K562 (cell line): ENCODE measurements around the gene ZG16B. TPM values are rescaled to one million over a fixed set of nuclear protein-coding genes. Genes with fewer than 3 reads are reported as not detected.

Experiments used
- ARID2 ChIP-seq: fragments of 450-650 bp; IDR thresholded peaks from 2 replicates; pipeline ENCODE4 v1.6.1; 2017; ENCODE audit warnings: antibody characterized with exemption, mild to moderate bottlenecking
- CREB1 ChIP-seq, 2 experiments: sonication (generic) in 1 of 2; formaldehyde crosslinking in 1 of 2; IDR thresholded peaks; 2 replicates each; pipeline versions ENCODE4 v1.6.1 to v1.8.0; 2012 to 2022; ENCODE audit warnings: inconsistent platforms in 1 of 2, mild to moderate bottlenecking in 1 of 2, missing genetic modification reagents in 1 of 2, moderate library complexity in 1 of 2
- CREBBP ChIP-seq: IDR thresholded peaks from one replicate; pipeline ENCODE4 v1.6.1; 2012; ENCODE audit warnings: low read depth, mild to moderate bottlenecking, control low read depth, inconsistent platforms, low read length
- DIDO1 ChIP-seq: fragments of 450-650 bp; IDR thresholded peaks from 2 replicates; pipeline ENCODE4 v1.6.1; 2016; ENCODE audit warnings: low read depth, missing biosample characterization, missing genetic modification characterization
- EGR1 ChIP-seq: fragments of 450-650 bp; conservative IDR thresholded peaks from 2 replicates; pipeline ENCODE4 v1.6.1; 2017; ENCODE audit warnings: mild to moderate bottlenecking
- ETV5 ChIP-seq: sonication (generic); formaldehyde crosslinking; IDR thresholded peaks from 2 replicates; pipeline ENCODE4 v1.4.0; 2020; ENCODE audit warnings: low read depth, mild to moderate bottlenecking, missing genetic modification reagents
- FOXK1 ChIP-seq: sonication (generic); formaldehyde crosslinking; IDR thresholded peaks from 2 replicates; pipeline ENCODE4 v1.8.0; 2022; ENCODE audit warnings: missing genetic modification reagents, mild to moderate bottlenecking, borderline replicate concordance
- FOXP1 ChIP-seq: sonication (generic); formaldehyde crosslinking; IDR thresholded peaks from 2 replicates; pipeline ENCODE4 v1.8.0; 2022; ENCODE audit warnings: mild to moderate bottlenecking, missing genetic modification reagents
- HLTF ChIP-seq: fragments of 450-650 bp; IDR thresholded peaks from 2 replicates; pipeline ENCODE4 v1.6.1; 2016
- JUND ChIP-seq, 2 experiments: IDR thresholded peaks; 2 replicates in 1 of 2; 3 replicates in 1 of 2; pipeline ENCODE4 v1.6.1; 2011; ENCODE audit warnings: borderline replicate concordance in 2 of 2, low read depth in 2 of 2, low read length in 2 of 2, improper control_type of control experiment in 1 of 2, missing biosample characterization in 1 of 2, missing genetic modification characterization in 1 of 2, missing genetic modification reagents in 1 of 2
- MAZ ChIP-seq, 2 experiments: fragments of 450-650 bp in 1 of 2; sonication (generic) in 1 of 2; formaldehyde crosslinking; IDR thresholded peaks in 1 of 2; conservative IDR thresholded peaks in 1 of 2; 2 replicates each; pipeline versions ENCODE4 v1.4.0 to v1.5.0; 2020; ENCODE audit warnings: mild to moderate bottlenecking in 1 of 2, missing genetic modification reagents in 1 of 2
- MTF1 ChIP-seq: fragments of 250-450 bp; sonication (Bioruptor Pico); IDR thresholded peaks from 2 replicates; pipeline ENCODE4 v1.9.0; 2021; ENCODE audit warnings: moderate library complexity, mild to moderate bottlenecking, inconsistent platforms, borderline replicate concordance
- SP1 ChIP-seq: sonication (generic); formaldehyde crosslinking; IDR thresholded peaks from 2 replicates; pipeline ENCODE4 v1.8.1; 2022; ENCODE audit warnings: mild to moderate bottlenecking, missing genetic modification reagents
- ZNF778 ChIP-seq: fragments of 450-650 bp; formaldehyde crosslinking; IDR thresholded peaks from 2 replicates; pipeline ENCODE4 v1.4.0; 2020; ENCODE audit warnings: mild to moderate bottlenecking, moderate library complexity
- ZNF780A ChIP-seq: fragments of 250-450 bp; sonication (Bioruptor Pico); IDR thresholded peaks from 2 replicates; pipeline ENCODE4 v1.5.0; 2021; ENCODE audit warnings: mild to moderate bottlenecking
- polyA plus RNA-seq, 8 experiments: library from polyadenylated mRNA; depleted of rRNA in 4 of 8; stranded (reverse) in 5 of 8; unstranded in 3 of 8; fragments of >200 nt; fragmentation: Nextera tagmentation in 2 of 8; fragmentation: Illumina TruSeq in 1 of 8; extraction: Ambion mirVana in 2 of 8; extraction: Trizol in 1 of 8; gene quantifications; 2 replicates each; pipeline versions ENCODE4 v1.2.1 to v1.2.3, GENCODE V29; 2011 to 2014; ENCODE audit warnings: inconsistent platforms in 1 of 8, missing spikeins in 1 of 8
- total RNA-seq, 7 experiments: library from RNA; depleted of rRNA in 6 of 7; stranded (reverse); fragments of >200 nt in 6 of 7; fragmentation: Illumina TruSeq in 2 of 7; extraction: Trizol in 2 of 7; gene quantifications; 2 replicates each; pipeline versions ENCODE4 v1.2.1 to v1.2.3, GENCODE V29; 2011 to 2021; ENCODE audit warnings: low replicate concordance in 1 of 7
- TF ChIP-seq, protein P1 (sequence below): sonication (generic); formaldehyde crosslinking; IDR thresholded peaks from 2 replicates; pipeline ENCODE4 v1.8.0; 2023; ENCODE audit warnings: mild to moderate bottlenecking, missing genetic modification reagents
- TF ChIP-seq, protein P2 (sequence below), 3 experiments: fragments of 200-800 bp in 1 of 3; fragments of 250-450 bp in 1 of 3; fragments of 450-650 bp in 1 of 3; sonication (Bioruptor Pico) in 1 of 3; sonication (Bioruptor generic) in 1 of 3; formaldehyde crosslinking in 1 of 3; IDR thresholded peaks; 2 replicates each; pipeline versions ENCODE4 v1.6.1 to v1.8.0; 2016 to 2022; ENCODE audit warnings: mild to moderate bottlenecking in 2 of 3, missing genetic modification characterization in 2 of 3, missing compliant biosample characterization in 1 of 3, moderate library complexity in 1 of 3

ZG16B gene
- total and polyA plus RNA-seq, 9 of the 15 experiments (the other 6 are each of a cell fraction or from before 2014, with no cell fraction given), result 0.25 to 0.43 (median 0.34) TPM; not detected in 5

DNA sequence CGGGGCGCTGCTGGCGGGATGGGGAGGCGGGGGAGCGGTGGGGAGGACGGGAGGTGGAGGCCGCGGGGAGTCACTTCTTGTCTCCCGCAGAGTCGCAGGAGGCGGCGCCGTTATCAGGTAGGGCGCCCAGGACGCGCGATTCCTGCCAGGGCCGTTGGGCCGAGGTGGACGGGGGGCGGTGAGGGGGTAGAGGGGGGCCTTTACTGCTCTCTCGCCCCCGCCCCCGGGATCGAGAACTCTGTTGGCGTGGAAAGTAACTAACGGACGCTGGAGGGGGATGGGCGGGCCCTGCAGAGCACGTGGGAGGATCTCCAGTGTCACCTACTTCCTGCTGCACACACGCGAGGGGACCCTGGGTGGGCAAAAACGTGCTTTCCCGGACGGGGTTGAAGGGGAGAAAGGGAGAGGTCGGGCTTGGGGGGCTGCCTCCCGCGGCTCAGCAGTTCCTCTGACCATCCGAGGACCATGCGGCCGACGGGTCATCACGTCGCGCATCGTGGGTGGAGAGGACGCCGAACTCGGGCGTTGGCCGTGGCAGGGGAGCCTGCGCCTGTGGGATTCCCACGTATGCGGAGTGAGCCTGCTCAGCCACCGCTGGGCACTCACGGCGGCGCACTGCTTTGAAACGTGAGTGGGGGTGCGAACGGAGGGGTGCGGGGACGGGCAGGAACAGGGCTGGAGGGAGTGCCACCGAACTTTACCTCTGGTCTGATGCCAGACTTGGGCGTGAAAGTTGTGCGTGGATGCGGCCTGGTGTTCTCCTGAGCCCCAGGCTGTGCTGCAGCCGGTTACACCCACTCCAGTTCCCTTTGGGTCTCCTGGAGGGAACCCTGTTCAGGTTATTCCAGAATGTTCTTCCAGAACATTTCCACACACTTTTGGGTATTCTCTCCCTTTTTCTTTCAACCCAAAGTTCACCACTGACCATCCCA, 12.5 kb upstream of the ZG16B start (continued):
- TF ChIP-seq FOXP1 (CRISPR knock-in tag) (0 out of 2 replicates have a peak, but pooled peaks have one; percentile 62), ETV5 (no peak; the same call in 1 of the 2 replicates), MAZ (CRISPR knock-in tag; conservative IDR thresholded peaks at IDR 0.05 in 1 of 2, IDR thresholded peaks at IDR 0.05 in 1 of 2) (peak in 1 of 2 experiments; percentile 7; a peak in 1 of 4 replicates), SP1 (CRISPR knock-in tag) (peak; percentile 31; the same call in 1 of the 2 replicates), CREB1 (IDR thresholded peaks at IDR 0.05) (peak; percentile 26; the same call in 1 of the 2 replicates), CREB1 (CRISPR knock-in tag; IDR thresholded peaks at IDR 0.05) (no peak), CREBBP (no peak), ZNF778 (CRISPR knock-in tag) (no peak), EGR1 (peak; percentile 72), DIDO1 (tag) (no peak), FOXK1 (CRISPR knock-in tag) (no peak), MTF1 (no peak), ARID2 (no peak), ZNF780A (CRISPR knock-in tag) (no peak), JUND (IDR thresholded peaks at IDR 0.05; ENCODE audit: borderline replicate concordance, low read depth, low read length) (no peak), JUND (tag; IDR thresholded peaks at IDR 0.05; ENCODE audit: borderline replicate concordance, low read depth, low read length) (no peak), HLTF (no peak)
- TF ChIP-seq, protein P1, sequence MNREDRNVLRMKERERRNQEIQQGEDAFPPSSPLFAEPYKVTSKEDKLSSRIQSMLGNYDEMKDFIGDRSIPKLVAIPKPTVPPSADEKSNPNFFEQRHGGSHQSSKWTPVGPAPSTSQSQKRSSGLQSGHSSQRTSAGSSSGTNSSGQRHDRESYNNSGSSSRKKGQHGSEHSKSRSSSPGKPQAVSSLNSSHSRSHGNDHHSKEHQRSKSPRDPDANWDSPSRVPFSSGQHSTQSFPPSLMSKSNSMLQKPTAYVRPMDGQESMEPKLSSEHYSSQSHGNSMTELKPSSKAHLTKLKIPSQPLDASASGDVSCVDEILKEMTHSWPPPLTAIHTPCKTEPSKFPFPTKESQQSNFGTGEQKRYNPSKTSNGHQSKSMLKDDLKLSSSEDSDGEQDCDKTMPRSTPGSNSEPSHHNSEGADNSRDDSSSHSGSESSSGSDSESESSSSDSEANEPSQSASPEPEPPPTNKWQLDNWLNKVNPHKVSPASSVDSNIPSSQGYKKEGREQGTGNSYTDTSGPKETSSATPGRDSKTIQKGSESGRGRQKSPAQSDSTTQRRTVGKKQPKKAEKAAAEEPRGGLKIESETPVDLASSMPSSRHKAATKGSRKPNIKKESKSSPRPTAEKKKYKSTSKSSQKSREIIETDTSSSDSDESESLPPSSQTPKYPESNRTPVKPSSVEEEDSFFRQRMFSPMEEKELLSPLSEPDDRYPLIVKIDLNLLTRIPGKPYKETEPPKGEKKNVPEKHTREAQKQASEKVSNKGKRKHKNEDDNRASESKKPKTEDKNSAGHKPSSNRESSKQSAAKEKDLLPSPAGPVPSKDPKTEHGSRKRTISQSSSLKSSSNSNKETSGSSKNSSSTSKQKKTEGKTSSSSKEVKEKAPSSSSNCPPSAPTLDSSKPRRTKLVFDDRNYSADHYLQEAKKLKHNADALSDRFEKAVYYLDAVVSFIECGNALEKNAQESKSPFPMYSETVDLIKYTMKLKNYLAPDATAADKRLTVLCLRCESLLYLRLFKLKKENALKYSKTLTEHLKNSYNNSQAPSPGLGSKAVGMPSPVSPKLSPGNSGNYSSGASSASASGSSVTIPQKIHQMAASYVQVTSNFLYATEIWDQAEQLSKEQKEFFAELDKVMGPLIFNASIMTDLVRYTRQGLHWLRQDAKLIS (CRISPR knock-in tag), result 0 out of 2 replicates have a peak, but pooled peaks have one; percentile 44
- TF ChIP-seq, protein P2, sequence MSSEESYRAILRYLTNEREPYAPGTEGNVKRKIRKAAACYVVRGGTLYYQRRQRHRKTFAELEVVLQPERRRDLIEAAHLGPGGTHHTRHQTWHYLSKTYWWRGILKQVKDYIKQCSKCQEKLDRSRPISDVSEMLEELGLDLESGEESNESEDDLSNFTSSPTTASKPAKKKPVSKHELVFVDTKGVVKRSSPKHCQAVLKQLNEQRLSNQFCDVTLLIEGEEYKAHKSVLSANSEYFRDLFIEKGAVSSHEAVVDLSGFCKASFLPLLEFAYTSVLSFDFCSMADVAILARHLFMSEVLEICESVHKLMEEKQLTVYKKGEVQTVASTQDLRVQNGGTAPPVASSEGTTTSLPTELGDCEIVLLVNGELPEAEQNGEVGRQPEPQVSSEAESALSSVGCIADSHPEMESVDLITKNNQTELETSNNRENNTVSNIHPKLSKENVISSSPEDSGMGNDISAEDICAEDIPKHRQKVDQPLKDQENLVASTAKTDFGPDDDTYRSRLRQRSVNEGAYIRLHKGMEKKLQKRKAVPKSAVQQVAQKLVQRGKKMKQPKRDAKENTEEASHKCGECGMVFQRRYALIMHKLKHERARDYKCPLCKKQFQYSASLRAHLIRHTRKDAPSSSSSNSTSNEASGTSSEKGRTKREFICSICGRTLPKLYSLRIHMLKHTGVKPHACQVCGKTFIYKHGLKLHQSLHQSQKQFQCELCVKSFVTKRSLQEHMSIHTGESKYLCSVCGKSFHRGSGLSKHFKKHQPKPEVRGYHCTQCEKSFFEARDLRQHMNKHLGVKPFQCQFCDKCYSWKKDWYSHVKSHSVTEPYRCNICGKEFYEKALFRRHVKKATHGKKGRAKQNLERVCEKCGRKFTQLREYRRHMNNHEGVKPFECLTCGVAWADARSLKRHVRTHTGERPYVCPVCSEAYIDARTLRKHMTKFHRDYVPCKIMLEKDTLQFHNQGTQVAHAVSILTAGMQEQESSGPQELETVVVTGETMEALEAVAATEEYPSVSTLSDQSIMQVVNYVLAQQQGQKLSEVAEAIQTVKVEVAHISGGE (CRISPR knock-in tag; IDR thresholded peaks at IDR 0.05), result peak in 1 of 3 experiments; percentile 37; a peak in 1 of 6 replicates
